UCSD-AML1 (cell line): ENCODE results near the gene ZNF587.
"Not testable (repeated sequence)": the region's sequence is repeated elsewhere in the genome, so short reads cannot be mapped to it uniquely, and the experiment has no call there.

Experiments used
- DNase-seq: peaks from one replicate; lab custom pipeline; 2025; ENCODE audit not compliant: unreplicated experiment; lab: John Stamatoyannopoulos, UW

The ZNF587 gene

GRCh38 chr19:57849666-57850473 is at the start of gene ZNF587:
Gene ZNF587 (plus strand): TSS chr19:57849859. CDS start chr19:57850039, 180 bp downstream.
- DNase-seq, result peak; percentile 65

GRCh38 chr19:57800696-57801095 is 49.0 kb upstream of the ZNF587 start:
- no peak for DNase-seq

GRCh38 chr19:57802269-57802668 is 47.4 kb upstream of the ZNF587 start:
- no peak for DNase-seq

GRCh38 chr19:57803265-57803593 is 46.4 kb upstream of the ZNF587 start:
- no peak for DNase-seq

GRCh38 chr19:57803594-57804325 is 45.9 kb upstream of the ZNF587 start:
- peak; percentile 22 for DNase-seq

GRCh38 chr19:57807541-57807940 is 42.1 kb upstream of the ZNF587 start:
- no peak for DNase-seq

- DNase-seq, result not testable (repeated sequence)
Observed at GRCh38 chr19:57810410-57811295, 39.0 kb upstream of the ZNF587 start.

GRCh38 chr19:57812226-57812625 is 37.4 kb upstream of the ZNF587 start:
- DNase-seq, result no peak

GRCh38 chr19:57812975-57813820 is 36.5 kb upstream of the ZNF587 start:
- DNase-seq, result not testable (repeated sequence)

- no peak for DNase-seq
Observed at GRCh38 chr19:57813919-57814504, 35.6 kb upstream of the ZNF587 start.

GRCh38 chr19:57814505-57815246 is 35.0 kb upstream of the ZNF587 start, which contains the start of gene ZNF552:
Gene ZNF552 (minus strand): TSS chr19:57814913. CDS start chr19:57814743, 170 bp downstream.
- DNase-seq, result peak; percentile 82

- no peak for DNase-seq
Observed at GRCh38 chr19:57815247-57816075, 34.2 kb upstream of the ZNF587 start.

GRCh38 chr19:57816652-57817051 is 33.0 kb upstream of the ZNF587 start:
- DNase-seq, result no peak

- no peak for DNase-seq
Observed at GRCh38 chr19:57817976-57818375, 31.7 kb upstream of the ZNF587 start.

- no peak for DNase-seq
Observed at GRCh38 chr19:57818378-57818777, 31.3 kb upstream of the ZNF587 start.

- DNase-seq, result peak; percentile 78
Observed at GRCh38 chr19:57819475-57820148, 30.0 kb upstream of the ZNF587 start.

GRCh38 chr19:57820599-57820998 is 29.1 kb upstream of the ZNF587 start:
- no peak for DNase-seq

- not testable (repeated sequence) for DNase-seq
Observed at GRCh38 chr19:57821095-57821494, 28.6 kb upstream of the ZNF587 start.
